NT2/D1 (cell line): ENCODE results near the gene LRMDA.

Source experiments
- YY1 ChIP-seq: IDR thresholded peaks from 2 replicates; pipeline ENCODE4 v1.6.1; 2011; ENCODE audit not compliant: insufficient read length, insufficient read depth
- ZNF274 ChIP-seq: IDR thresholded peaks from 2 replicates; pipeline ENCODE4 v1.6.1; 2011; ENCODE audit warnings: mild to moderate bottlenecking, low read depth, low read length

DNA sequence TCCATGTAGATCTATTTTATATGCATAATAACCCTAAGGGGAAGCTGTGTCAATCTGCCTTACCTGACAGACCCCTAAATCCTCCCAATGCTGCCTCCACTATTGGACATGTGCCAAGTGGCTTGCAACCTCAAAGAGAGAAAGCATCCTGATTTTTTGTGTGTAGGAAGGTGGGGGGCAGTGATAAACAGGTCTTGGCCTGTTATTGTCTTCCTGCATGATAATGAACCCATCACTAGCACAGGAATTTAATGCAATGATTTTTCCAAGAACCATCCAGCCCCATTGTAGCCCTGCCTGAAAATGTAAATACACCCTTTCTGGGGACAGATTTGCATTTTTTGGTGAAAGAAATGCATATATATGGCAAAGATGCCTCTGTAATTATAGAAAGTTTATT, 850.2 kb downstream of the LRMDA start:
- no peak for TF ChIP-seq YY1
- TF ChIP-seq ZNF274: no peak
